Parathyroid adenoma (tissue), 2 donors: Measurements from ENCODE around the gene MRPL39.

ENCODE experiments used
- H2AFZ ChIP-seq: fragments of 300-600 bp; sonication (generic); one replicate; pipeline ENCODE4 v1.7.0; 2017; ENCODE audit warnings: antibody characterized with exemption, mild to moderate bottlenecking
- H3K27ac ChIP-seq: fragments of 300-600 bp; sonication (generic); one replicate; pipeline ENCODE4 v1.7.0; 2017
- H3K27me3 ChIP-seq: fragments of 300-600 bp; sonication (generic); one replicate; pipeline ENCODE4 v1.7.0; 2017; ENCODE audit warnings: low read length; ENCODE audit not compliant: control insufficient read depth, insufficient read depth
- H3K36me3 ChIP-seq: fragments of 300-600 bp; sonication (generic); one replicate; pipeline ENCODE4 v1.7.0; 2017; ENCODE audit warnings: low read length; ENCODE audit not compliant: control insufficient read depth, insufficient read depth
- H3K4me1 ChIP-seq: fragments of 300-600 bp; sonication (generic); one replicate; pipeline ENCODE4 v1.7.0; 2017; ENCODE audit warnings: control low read depth
- H3K4me2 ChIP-seq: fragments of 300-600 bp; sonication (generic); one replicate; pipeline ENCODE4 v1.7.0; 2017; ENCODE audit warnings: low read length
- H3K4me3 ChIP-seq: fragments of 300-600 bp; sonication (generic); one replicate; pipeline ENCODE4 v1.7.0; 2017; ENCODE audit warnings: low read depth, low read length
- H3K79me2 ChIP-seq: fragments of 300-600 bp; sonication (generic); one replicate; pipeline ENCODE4 v1.7.0; 2017; ENCODE audit warnings: control low read depth
- H3K9ac ChIP-seq: fragments of 300-600 bp; sonication (generic); one replicate; pipeline ENCODE4 v1.7.0; 2017; ENCODE audit warnings: mild to moderate bottlenecking
- H3K9me3 ChIP-seq: fragments of 300-600 bp; sonication (generic); one replicate; pipeline ENCODE4 v1.7.0; 2017; ENCODE audit warnings: low read length; ENCODE audit not compliant: control insufficient read depth
- TF ChIP-seq, protein P1 (sequence below): fragments of 300-600 bp; sonication (generic); IDR thresholded peaks from one replicate; pipeline ENCODE4 v1.7.0; 2017; ENCODE audit warnings: antibody characterized with exemption, mild to moderate bottlenecking
- donor health status: primary hyperparathyroidism.

Gene MRPL39

DNA sequence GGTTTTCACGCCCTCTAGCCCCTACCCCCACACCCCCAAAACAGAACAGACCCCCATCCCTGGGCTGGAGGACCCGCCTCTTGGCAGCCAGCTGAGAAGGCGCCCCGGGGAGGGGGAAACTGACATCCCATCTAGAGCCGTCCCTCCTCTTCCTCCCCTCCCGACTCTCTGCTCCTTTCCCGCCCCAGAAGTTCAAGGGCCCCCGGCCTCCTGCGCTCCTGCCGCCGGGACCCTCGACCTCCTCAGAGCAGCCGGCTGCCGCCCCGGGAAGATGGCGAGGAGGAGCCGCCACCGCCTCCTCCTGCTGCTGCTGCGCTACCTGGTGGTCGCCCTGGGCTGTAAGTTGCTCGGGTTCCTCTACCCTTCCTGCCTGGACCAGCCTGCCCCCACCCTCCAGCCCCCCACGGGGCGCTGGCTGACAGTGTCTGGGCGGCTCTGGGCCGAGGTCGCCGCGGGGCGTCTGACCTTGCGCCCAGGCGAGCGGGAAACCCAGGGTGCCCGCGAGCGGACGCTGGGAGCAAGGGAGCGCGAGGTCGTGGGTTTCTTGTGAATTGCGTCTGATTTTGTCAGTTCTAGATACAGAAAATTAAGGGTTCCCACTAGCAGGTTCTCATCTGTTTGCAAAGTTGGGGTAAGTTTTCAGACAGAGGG is 32.4 kb upstream of the MRPL39 start:
- Histone ChIP-seq H3K4me2 (peak overlapping the region; percentile 77), H3K27ac (peak overlapping the region; percentile 43), H3K9me3 (no peaks in the 10 kb centered on the region), H3K9ac (no peak overlapping the region), H3K4me1 (peaks cover 2% of the 10 kb centered on the region), H3K79me2 (no peaks in the 10 kb centered on the region), H3K27me3 (no peaks in the 10 kb centered on the region), H3K4me3 (peak overlapping the region; percentile 63), H2AFZ (peak overlapping the region; percentile 88), H3K36me3 (no peaks in the 10 kb centered on the region)
- TF ChIP-seq, protein P1, sequence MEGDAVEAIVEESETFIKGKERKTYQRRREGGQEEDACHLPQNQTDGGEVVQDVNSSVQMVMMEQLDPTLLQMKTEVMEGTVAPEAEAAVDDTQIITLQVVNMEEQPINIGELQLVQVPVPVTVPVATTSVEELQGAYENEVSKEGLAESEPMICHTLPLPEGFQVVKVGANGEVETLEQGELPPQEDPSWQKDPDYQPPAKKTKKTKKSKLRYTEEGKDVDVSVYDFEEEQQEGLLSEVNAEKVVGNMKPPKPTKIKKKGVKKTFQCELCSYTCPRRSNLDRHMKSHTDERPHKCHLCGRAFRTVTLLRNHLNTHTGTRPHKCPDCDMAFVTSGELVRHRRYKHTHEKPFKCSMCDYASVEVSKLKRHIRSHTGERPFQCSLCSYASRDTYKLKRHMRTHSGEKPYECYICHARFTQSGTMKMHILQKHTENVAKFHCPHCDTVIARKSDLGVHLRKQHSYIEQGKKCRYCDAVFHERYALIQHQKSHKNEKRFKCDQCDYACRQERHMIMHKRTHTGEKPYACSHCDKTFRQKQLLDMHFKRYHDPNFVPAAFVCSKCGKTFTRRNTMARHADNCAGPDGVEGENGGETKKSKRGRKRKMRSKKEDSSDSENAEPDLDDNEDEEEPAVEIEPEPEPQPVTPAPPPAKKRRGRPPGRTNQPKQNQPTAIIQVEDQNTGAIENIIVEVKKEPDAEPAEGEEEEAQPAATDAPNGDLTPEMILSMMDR, result peak; percentile 31

GRCh38 chr21:25638660-25639550 is 31.6 kb upstream of the MRPL39 start, which contains the start of gene JAM2:
Gene JAM2 (plus strand): TSS chr21:25639258. CDS start chr21:25639822, 564 bp downstream.
- no peaks in the 10 kb centered on the region for H3K9me3 ChIP-seq
- H3K4me2 ChIP-seq, result peak within 1 kb of the TSS; percentile 77
- H3K4me3 ChIP-seq, result peak within 1 kb of the TSS; percentile 63
- H3K27ac ChIP-seq, result peak within 1 kb of the TSS; percentile 43
- H3K4me1 ChIP-seq, result peaks cover 2% of the 10 kb centered on the region
- H3K79me2 ChIP-seq, result no peaks in the 10 kb centered on the region
- TF ChIP-seq, protein P1, result no peak
- H3K9ac ChIP-seq, result no peak within 1 kb of the TSS
- no peaks in the 10 kb centered on the region for H3K36me3 ChIP-seq
- H2AFZ ChIP-seq, result peak within 1 kb of the TSS; percentile 88
- no peaks in the 10 kb centered on the region for H3K27me3 ChIP-seq

DNA sequence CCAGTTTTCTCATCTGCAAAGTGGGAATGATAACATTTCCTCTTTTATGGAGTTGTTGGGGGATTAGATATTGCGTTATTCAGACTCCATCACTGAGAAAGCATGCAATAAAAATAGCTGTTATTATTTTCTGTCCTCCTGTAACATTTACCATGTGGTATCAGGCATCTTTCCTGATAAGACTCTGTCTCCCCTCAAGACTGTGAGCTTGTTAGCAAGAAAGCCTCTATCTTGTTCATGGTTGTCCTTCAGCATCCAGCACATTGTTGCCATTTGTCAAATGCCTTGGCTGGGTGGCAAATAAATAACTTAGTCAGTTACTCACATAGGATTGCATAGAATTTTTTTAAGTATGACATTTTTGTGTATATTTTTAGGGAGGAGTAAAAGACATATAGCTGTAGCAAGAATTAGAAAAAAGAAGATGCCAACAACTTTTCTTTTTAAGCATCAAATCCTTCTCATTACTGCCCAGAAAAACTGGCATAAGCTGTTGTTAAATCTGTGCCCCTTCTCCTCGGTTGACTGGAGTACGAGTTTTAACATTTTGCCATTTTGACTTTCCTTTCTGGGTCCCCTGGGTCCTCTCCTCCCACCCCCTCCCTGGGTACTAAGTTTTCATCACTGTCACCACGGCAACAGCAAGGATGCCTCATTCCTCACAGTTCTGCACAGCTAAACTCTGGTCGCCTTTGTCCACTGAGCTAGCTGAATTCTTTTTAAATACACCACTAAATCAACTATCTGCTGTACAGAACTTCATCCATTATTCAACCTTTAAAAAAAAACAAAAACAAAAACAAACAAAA is 30.8 kb upstream of the MRPL39 start:
- Histone ChIP-seq H2AFZ (no peak overlapping the region), H3K4me3 (peak overlapping the region; percentile 63), H3K9me3 (no peaks in the 10 kb centered on the region), H3K4me2 (peak overlapping the region; percentile 77), H3K36me3 (no peaks in the 10 kb centered on the region), H3K4me1 (no peaks in the 10 kb centered on the region), H3K27ac (peak overlapping the region; percentile 43), H3K27me3 (no peaks in the 10 kb centered on the region), H3K9ac (no peak overlapping the region), H3K79me2 (no peaks in the 10 kb centered on the region)
- TF ChIP-seq, protein P1, result no peak

DNA sequence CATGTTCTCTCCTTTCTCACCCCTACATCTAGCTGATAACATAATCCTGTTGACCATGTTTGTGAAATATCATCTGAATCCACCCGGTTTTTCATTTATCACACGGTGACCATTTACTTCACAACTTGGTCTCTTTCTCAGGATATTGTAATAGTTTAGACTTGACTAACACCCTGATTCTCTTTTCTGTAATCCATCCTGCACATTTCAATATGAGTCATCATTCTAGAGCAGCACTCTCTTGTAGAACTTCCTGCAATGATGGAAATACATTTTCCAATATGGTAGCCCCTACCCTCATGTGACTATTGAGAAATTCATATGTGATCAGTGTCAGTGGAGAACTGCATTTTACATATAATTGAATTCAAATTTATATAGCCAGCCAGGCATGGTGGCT is 29.4 kb upstream of the MRPL39 start:
- H3K4me1 ChIP-seq, result no peaks in the 10 kb centered on the region
- no peak overlapping the region for H3K9ac ChIP-seq
- no peaks in the 10 kb centered on the region for H3K27me3 ChIP-seq
- no peaks in the 10 kb centered on the region for H3K79me2 ChIP-seq
- no peaks in the 10 kb centered on the region for H3K9me3 ChIP-seq
- H3K4me3 ChIP-seq, result no peak overlapping the region
- H3K4me2 ChIP-seq, result no peak overlapping the region
- H3K27ac ChIP-seq, result no peak overlapping the region
- TF ChIP-seq, protein P1, result no peak
- no peaks in the 10 kb centered on the region for H3K36me3 ChIP-seq
- no peak overlapping the region for H2AFZ ChIP-seq
